Ascending aorta (tissue), 2 donors: ENCODE measurements around the gene BID. TPM values are rescaled to one million over a fixed set of nuclear protein-coding genes. Genes with fewer than 3 reads are reported as not detected.

Source experiments
- DNase-seq, 2 donors: peaks; one replicate each; pipeline ENCODE4 v3.0.0-alpha.2; 2019; ENCODE audit warnings: low spot score in 2 of 2
- H3K27ac ChIP-seq, 2 donors: fragments of 200-600 bp; sonication (generic); one replicate each; pipeline ENCODE4 v1.5.1; 2016 to 2017; ENCODE audit warnings: mild to moderate bottlenecking in 1 of 2
- H3K27me3 ChIP-seq: fragments of 200-600 bp; sonication (generic); one replicate; pipeline ENCODE4 v1.5.1; 2017
- H3K36me3 ChIP-seq, 2 donors: fragments of 200-600 bp; sonication (generic); one replicate each; pipeline ENCODE4 v1.5.1; 2016
- H3K4me1 ChIP-seq, 2 donors: fragments of 200-600 bp; sonication (generic); one replicate each; pipeline ENCODE4 v1.5.1; 2016 to 2017; ENCODE audit warnings: mild to moderate bottlenecking in 1 of 2
- H3K4me3 ChIP-seq, 2 donors: fragments of 200-600 bp; sonication (generic); one replicate each; pipeline ENCODE4 v1.5.1; 2016 to 2017; ENCODE audit warnings: mild to moderate bottlenecking in 1 of 2
- H3K9me3 ChIP-seq, 2 donors: fragments of 200-600 bp; sonication (generic); one replicate each; pipeline ENCODE4 v1.5.1; 2016
- CTCF ChIP-seq, 3 experiments: fragments of 200-600 bp in 2 of 3; fragments of 450-650 bp in 1 of 3; sonication (generic) in 2 of 3; IDR thresholded peaks; one replicate each; pipeline ENCODE4 v1.5.1; 2016 to 2019; ENCODE audit warnings: antibody characterized with exemption in 3 of 3, mild to moderate bottlenecking in 1 of 3, moderate library complexity in 1 of 3
- intact Hi-C: fragments of 100-400 bp; cut with DNase I; formaldehyde crosslinking; loops from one replicate; pipeline ENCODE4 v1.15.1; 2023
- total RNA-seq: library from RNA; depleted of rRNA; stranded (reverse); fragments of >200 nt; gene quantifications from one replicate; pipeline ENCODE4 v1.1.0, GENCODE V29; 2016

The BID gene
- total RNA-seq, 1 donor from 2014 or later, result 37.5 TPM

- Histone ChIP-seq H3K27ac (no peak overlapping the region), H3K36me3 (no peaks in the 10 kb centered on the region), H3K9me3 (no peaks in the 10 kb centered on the region), H3K27me3 (no peaks in the 10 kb centered on the region), H3K4me1 (peaks cover 0 to 5% of the 10 kb centered on the region in 2 donors), H3K4me3 (no peak overlapping the region)
- TF ChIP-seq CTCF (IDR thresholded peaks at IDR 0.05), result no peak
- intact Hi-C loops, result no loop called here
- DNase-seq, result no peak
Measured at GRCh38 chr22:17782158-17782557, 7.9 kb upstream of the BID start.

GRCh38 chr22:17781319-17782031, 7.2 kb upstream of the BID start:
- Histone ChIP-seq H3K4me3 (no peak overlapping the region), H3K36me3 (no peaks in the 10 kb centered on the region), H3K9me3 (no peaks in the 10 kb centered on the region), H3K27ac (no peak overlapping the region), H3K27me3 (no peaks in the 10 kb centered on the region), H3K4me1 (peaks cover 0 to 5% of the 10 kb centered on the region in 2 donors)
- TF ChIP-seq CTCF (IDR thresholded peaks at IDR 0.05), result no peak
- DNase-seq, result no peak
- intact Hi-C loops, result no loop called here

- H3K4me1 ChIP-seq, result peaks cover 0 to 5% of the 10 kb centered on the region in 2 donors
- no peak overlapping the region for H3K27ac ChIP-seq
- DNase-seq, result no peak
- no peak for TF ChIP-seq CTCF (IDR thresholded peaks at IDR 0.05)
- H3K27me3 ChIP-seq, result no peaks in the 10 kb centered on the region
- no peaks in the 10 kb centered on the region for H3K36me3 ChIP-seq
- no peaks in the 10 kb centered on the region for H3K9me3 ChIP-seq
- H3K4me3 ChIP-seq, result no peak overlapping the region
- intact Hi-C loops, result no loop called here
Measured at GRCh38 chr22:17780741-17781318, 6.6 kb upstream of the BID start.

- no peaks in the 10 kb centered on the region for H3K36me3 ChIP-seq
- no peak overlapping the region for H3K27ac ChIP-seq
- intact Hi-C loops, result no loop called here
- no peak for DNase-seq
- H3K9me3 ChIP-seq, result no peaks in the 10 kb centered on the region
- no peaks in the 10 kb centered on the region for H3K27me3 ChIP-seq
- no peak overlapping the region for H3K4me3 ChIP-seq
- TF ChIP-seq CTCF (IDR thresholded peaks at IDR 0.05), result no peak
- H3K4me1 ChIP-seq, result peaks cover 0 to 5% of the 10 kb centered on the region in 2 donors
Measured at GRCh38 chr22:17780116-17780740, 6.0 kb upstream of the BID start.

GRCh38 chr22:17779286-17780115, 5.2 kb upstream of the BID start:
- peaks cover 0 to 5% of the 10 kb centered on the region in 2 donors for H3K4me1 ChIP-seq
- H3K4me3 ChIP-seq, result no peak overlapping the region
- TF ChIP-seq CTCF (IDR thresholded peaks at IDR 0.05), result no peak
- intact Hi-C loops, result no loop called here
- H3K9me3 ChIP-seq, result no peaks in the 10 kb centered on the region
- no peak overlapping the region for H3K27ac ChIP-seq
- DNase-seq, result no peak
- no peaks in the 10 kb centered on the region for H3K27me3 ChIP-seq
- H3K36me3 ChIP-seq, result no peaks in the 10 kb centered on the region
